Chondrocyte (in vitro differentiated cells): ENCODE results near the gene ATAD3C. TPM values are rescaled to one million over a fixed set of nuclear protein-coding genes. Genes with fewer than 3 reads are reported as not detected.
"Not testable (repeated sequence)": the region's sequence is repeated elsewhere in the genome, so short reads cannot be mapped to it uniquely, and the experiment has no call there.

Source experiments
- DNase-seq: peaks from one replicate; pipeline ENCODE4 v3.0.0; 2021; ENCODE audit warnings: mixed read lengths, low spot score
- H3K27ac Mint-ChIP-seq: one replicate; pipeline ENCODE4 v1.8.0; 2021; ENCODE audit warnings: mild to moderate bottlenecking, moderate library complexity, mixed read lengths; ENCODE audit not compliant: unreplicated experiment
- H3K27me3 Mint-ChIP-seq: 2 replicates; pipeline ENCODE4 v1.8.0; 2021; ENCODE audit warnings: low read depth, mixed read lengths
- H3K36me3 Mint-ChIP-seq: 2 replicates; pipeline ENCODE4 v1.8.0; 2021; ENCODE audit warnings: low read depth, mixed read lengths
- H3K4me1 Mint-ChIP-seq: 2 replicates; pipeline ENCODE4 v1.8.0; 2021; ENCODE audit warnings: low read depth, mild to moderate bottlenecking, mixed read lengths
- H3K4me3 Mint-ChIP-seq: one replicate; pipeline ENCODE4 v1.8.0; 2021; ENCODE audit warnings: mild to moderate bottlenecking, moderate library complexity, mixed read lengths; ENCODE audit not compliant: unreplicated experiment
- H3K9me3 Mint-ChIP-seq: 2 replicates; pipeline ENCODE4 v1.8.0; 2021; ENCODE audit warnings: low read depth, mixed read lengths
- CTCF ChIP-seq: fragments of 200-600 bp; sonication (generic); IDR thresholded peaks from 2 replicates; pipeline ENCODE4 v1.5.0; 2021; ENCODE audit warnings: antibody characterized with exemption, mild to moderate bottlenecking, moderate library complexity
- total RNA-seq: library from RNA; stranded (reverse); gene quantifications from 3 replicates; pipeline ENCODE4 v1.2.1, GENCODE V29; 2021

ATAD3C gene
- total RNA-seq, 1 donor from 2014 or later, result 1.3 TPM

GRCh38 chr1:1487701-1488100 lies 38.2 kb downstream of the ATAD3C start:
- no peak for TF ChIP-seq CTCF
- no peak for DNase-seq
- Mint-ChIP-seq H3K9me3 (no peaks in the 10 kb centered on the region), H3K27me3 (no peaks in the 10 kb centered on the region), H3K4me3 (no peak overlapping the region), H3K4me1 (no peaks in the 10 kb centered on the region), H3K36me3 (peaks cover 18% of the 10 kb centered on the region), H3K27ac (no peak overlapping the region)

- Mint-ChIP-seq H3K4me1 (no peaks in the 10 kb centered on the region), H3K9me3 (peaks cover 3% of the 10 kb centered on the region), H3K36me3 (peaks cover 27% of the 10 kb centered on the region), H3K27ac (no peak overlapping the region), H3K4me3 (no peak overlapping the region), H3K27me3 (no peaks in the 10 kb centered on the region)
- TF ChIP-seq CTCF, result no peak
- DNase-seq, result no peak
Observed at GRCh38 chr1:1489231-1489630, 39.7 kb downstream of the ATAD3C start.

- Mint-ChIP-seq H3K27me3 (no peaks in the 10 kb centered on the region), H3K36me3 (peaks cover 27% of the 10 kb centered on the region), H3K9me3 (peaks cover 3% of the 10 kb centered on the region), H3K27ac (no peak overlapping the region), H3K4me3 (no peak overlapping the region), H3K4me1 (no peaks in the 10 kb centered on the region)
- TF ChIP-seq CTCF, result no peak
- no peak for DNase-seq
Observed at GRCh38 chr1:1489861-1490260, 40.4 kb downstream of the ATAD3C start.

- Mint-ChIP-seq H3K27ac (no peak overlapping the region), H3K27me3 (no peaks in the 10 kb centered on the region), H3K9me3 (peaks cover 3% of the 10 kb centered on the region), H3K36me3 (peaks cover 27% of the 10 kb centered on the region), H3K4me3 (no peak overlapping the region), H3K4me1 (no peaks in the 10 kb centered on the region)
- no peak for DNase-seq
- TF ChIP-seq CTCF, result no peak
Observed at GRCh38 chr1:1490633-1491230, 41.2 kb downstream of the ATAD3C start.

- H3K27me3 Mint-ChIP-seq, result no peaks in the 10 kb centered on the region
- H3K27ac Mint-ChIP-seq, result no peak overlapping the region
- no peaks in the 10 kb centered on the region for H3K4me1 Mint-ChIP-seq
- no peak overlapping the region for H3K4me3 Mint-ChIP-seq
- H3K9me3 Mint-ChIP-seq, result peaks cover 3% of the 10 kb centered on the region
- TF ChIP-seq CTCF, result no peak
- peaks cover 27% of the 10 kb centered on the region for H3K36me3 Mint-ChIP-seq
- DNase-seq, result no peak
Observed at GRCh38 chr1:1491601-1492000, 42.1 kb downstream of the ATAD3C start.

GRCh38 chr1:1494311-1494710 lies 44.8 kb downstream of the ATAD3C start:
- not testable (repeated sequence) for H3K4me1 Mint-ChIP-seq, H3K27me3 Mint-ChIP-seq, H3K9me3 Mint-ChIP-seq, H3K27ac Mint-ChIP-seq, H3K4me3 Mint-ChIP-seq, DNase-seq
- H3K36me3 Mint-ChIP-seq, result peaks cover 27% of the 10 kb centered on the region

- not testable (repeated sequence) for H3K4me3 Mint-ChIP-seq, DNase-seq, H3K27ac Mint-ChIP-seq, H3K27me3 Mint-ChIP-seq, H3K9me3 Mint-ChIP-seq, H3K4me1 Mint-ChIP-seq
- peaks cover 23% of the 10 kb centered on the region for H3K36me3 Mint-ChIP-seq
Observed at GRCh38 chr1:1495461-1495975, 46.0 kb downstream of the ATAD3C start.
